Cardiac muscle cell (in vitro differentiated cells and primary cell): Measurements from ENCODE around the gene KRT34. TPM values are rescaled to one million over a fixed set of nuclear protein-coding genes. Genes with fewer than 3 reads are reported as not detected.

Experiments
- DNase-seq, 2 donors: peaks; one replicate each; pipeline versions ENCODE4 v3.0.0 to v3.0.0-alpha.2; 2010 to 2017; ENCODE audit warnings: low read depth in 1 of 2, low spot score in 1 of 2
- H3K27ac ChIP-seq: fragments of 200-600 bp; sonication (generic); 2 replicates; pipeline ENCODE4 v1.5.1; 2016
- H3K27me3 ChIP-seq: fragments of 200-600 bp; sonication (generic); 2 replicates; pipeline ENCODE4 v1.6.0; 2016; ENCODE audit warnings: control low read depth
- H3K36me3 ChIP-seq: fragments of 200-600 bp; sonication (generic); 2 replicates; pipeline ENCODE4 v1.5.1; 2016; ENCODE audit warnings: control low read depth
- H3K4me1 ChIP-seq: fragments of 200-600 bp; sonication (generic); 2 replicates; pipeline ENCODE4 v1.8.1; 2017; ENCODE audit warnings: low read depth, mild to moderate bottlenecking, mixed run types
- H3K4me3 ChIP-seq: fragments of 200-600 bp; sonication (generic); 2 replicates; pipeline ENCODE4 v1.5.1; 2016; ENCODE audit warnings: mild to moderate bottlenecking
- H3K9me3 ChIP-seq: fragments of 200-600 bp; sonication (generic); 2 replicates; pipeline ENCODE4 v1.5.1; 2017; ENCODE audit warnings: low read depth, mild to moderate bottlenecking, control low read depth
- polyA plus RNA-seq: library from polyadenylated mRNA; unstranded; fragments of >200 nt; fragmentation: Nextera tagmentation; extraction: Ambion mirVana; gene quantifications from 2 replicates; pipeline ENCODE4 v1.2.1, GENCODE V29; 2016
- total RNA-seq: library from RNA; depleted of rRNA; stranded (reverse); fragments of >200 nt; gene quantifications from 2 replicates; pipeline ENCODE4 v1.2.3, GENCODE V29; 2016
- TF ChIP-seq, protein P1 (sequence below): IDR thresholded peaks from 2 replicates; pipeline ENCODE4 v1.5.1; 2012; ENCODE audit warnings: low read depth, mild to moderate bottlenecking, low read length

The KRT34 gene
- total and polyA plus RNA-seq, 2 experiments from 2014 or later = not detected

DNA sequence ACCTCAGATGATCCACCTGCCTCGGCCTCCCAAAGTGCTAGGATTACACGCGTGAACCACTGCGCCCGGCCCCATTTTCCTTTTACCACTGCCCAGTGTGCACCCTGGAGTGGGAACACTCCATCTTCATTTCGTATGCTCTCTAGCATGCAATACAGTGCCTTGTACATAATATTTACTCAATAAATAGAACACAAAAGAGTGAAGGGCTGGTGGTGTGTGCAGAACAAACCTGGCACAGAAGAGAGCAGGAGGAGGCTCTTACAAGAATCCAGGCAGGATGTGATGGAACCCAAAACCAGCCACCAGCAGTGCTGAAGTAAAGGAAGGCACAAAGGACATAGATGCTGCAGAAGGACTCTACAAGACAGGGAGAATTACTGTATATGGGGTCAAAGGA lies 35.0 kb upstream of the KRT34 start:
- no peak for DNase-seq
- H3K4me1 ChIP-seq = no peaks in the 10 kb centered on the region
- no peak overlapping the region for H3K27ac ChIP-seq
- TF ChIP-seq, protein P1, sequence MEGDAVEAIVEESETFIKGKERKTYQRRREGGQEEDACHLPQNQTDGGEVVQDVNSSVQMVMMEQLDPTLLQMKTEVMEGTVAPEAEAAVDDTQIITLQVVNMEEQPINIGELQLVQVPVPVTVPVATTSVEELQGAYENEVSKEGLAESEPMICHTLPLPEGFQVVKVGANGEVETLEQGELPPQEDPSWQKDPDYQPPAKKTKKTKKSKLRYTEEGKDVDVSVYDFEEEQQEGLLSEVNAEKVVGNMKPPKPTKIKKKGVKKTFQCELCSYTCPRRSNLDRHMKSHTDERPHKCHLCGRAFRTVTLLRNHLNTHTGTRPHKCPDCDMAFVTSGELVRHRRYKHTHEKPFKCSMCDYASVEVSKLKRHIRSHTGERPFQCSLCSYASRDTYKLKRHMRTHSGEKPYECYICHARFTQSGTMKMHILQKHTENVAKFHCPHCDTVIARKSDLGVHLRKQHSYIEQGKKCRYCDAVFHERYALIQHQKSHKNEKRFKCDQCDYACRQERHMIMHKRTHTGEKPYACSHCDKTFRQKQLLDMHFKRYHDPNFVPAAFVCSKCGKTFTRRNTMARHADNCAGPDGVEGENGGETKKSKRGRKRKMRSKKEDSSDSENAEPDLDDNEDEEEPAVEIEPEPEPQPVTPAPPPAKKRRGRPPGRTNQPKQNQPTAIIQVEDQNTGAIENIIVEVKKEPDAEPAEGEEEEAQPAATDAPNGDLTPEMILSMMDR = no peak
- peaks cover 21% of the 10 kb centered on the region for H3K27me3 ChIP-seq
- H3K9me3 ChIP-seq = no peaks in the 10 kb centered on the region
- H3K36me3 ChIP-seq = no peaks in the 10 kb centered on the region
- H3K4me3 ChIP-seq = no peak overlapping the region

- Histone ChIP-seq H3K4me3 (no peak overlapping the region), H3K9me3 (no peaks in the 10 kb centered on the region), H3K4me1 (no peaks in the 10 kb centered on the region), H3K27ac (no peak overlapping the region), H3K27me3 (peaks cover 20% of the 10 kb centered on the region), H3K36me3 (no peaks in the 10 kb centered on the region)
- DNase-seq = no peak
- TF ChIP-seq, protein P1 = no peak
Observed at GRCh38 chr17:41416479-41416878, 34.4 kb upstream of the KRT34 start.

DNA sequence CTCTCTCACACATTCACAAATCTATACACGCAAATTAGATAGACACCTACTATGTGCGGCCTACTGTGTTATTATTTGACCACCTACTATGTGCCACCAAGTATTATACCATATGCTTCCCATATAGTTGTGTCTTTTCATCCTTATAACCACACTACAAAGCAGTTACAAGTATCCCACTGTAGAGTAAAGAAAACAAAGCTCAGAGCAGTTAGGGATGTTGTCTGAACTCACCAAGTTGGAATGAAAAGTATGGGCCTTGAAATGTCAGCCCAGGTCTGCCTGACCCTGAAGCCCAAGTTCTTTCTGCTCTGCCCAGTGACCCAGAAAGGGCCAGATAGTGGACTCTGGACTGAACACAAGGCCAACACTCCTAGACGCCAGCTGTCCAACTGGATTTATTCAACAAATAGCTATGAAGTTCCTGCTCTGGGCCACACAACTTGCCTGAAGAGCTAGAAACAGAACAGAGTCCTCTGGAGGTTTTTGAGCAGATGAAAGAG lies 33.8 kb upstream of the KRT34 start:
- Histone ChIP-seq H3K36me3 (no peaks in the 10 kb centered on the region), H3K27me3 (peaks cover 14% of the 10 kb centered on the region), H3K9me3 (no peaks in the 10 kb centered on the region), H3K27ac (no peak overlapping the region), H3K4me1 (no peaks in the 10 kb centered on the region), H3K4me3 (no peak overlapping the region)
- no peak for DNase-seq
- TF ChIP-seq, protein P1 = no peak

DNA sequence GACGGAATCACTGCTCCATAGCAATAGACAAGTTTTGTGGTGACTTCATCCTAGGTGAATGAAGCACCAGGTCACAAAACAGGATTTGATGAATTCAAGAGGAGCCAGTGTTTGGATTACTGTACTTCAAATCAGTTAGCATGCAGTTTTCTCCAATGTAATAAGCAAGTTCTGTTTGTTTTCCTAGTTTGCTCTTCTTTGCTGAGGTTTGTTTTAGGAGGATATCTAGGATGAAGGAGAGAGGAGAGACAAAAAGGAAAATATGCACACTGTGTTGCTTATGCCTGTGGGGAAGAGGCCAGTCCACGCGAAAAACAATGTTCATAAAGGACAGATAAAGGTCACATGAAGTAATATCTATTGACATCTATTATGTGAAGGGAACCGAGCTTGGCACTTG lies 33.3 kb upstream of the KRT34 start:
- no peak for DNase-seq
- no peaks in the 10 kb centered on the region for H3K4me1 ChIP-seq
- TF ChIP-seq, protein P1 = no peak

GRCh38 chr17:41413982-41414381 lies 31.9 kb upstream of the KRT34 start:
- H3K9me3 ChIP-seq = no peaks in the 10 kb centered on the region
- no peak for DNase-seq
- H3K4me3 ChIP-seq = no peak overlapping the region
- no peaks in the 10 kb centered on the region for H3K27me3 ChIP-seq
- H3K36me3 ChIP-seq = no peaks in the 10 kb centered on the region
- TF ChIP-seq, protein P1 = no peak
- no peaks in the 10 kb centered on the region for H3K4me1 ChIP-seq
- H3K27ac ChIP-seq = no peak overlapping the region

More for the DNA sequence above, 33.3 kb upstream of the KRT34 start:
- peaks cover 11% of the 10 kb centered on the region for H3K27me3 ChIP-seq
- no peaks in the 10 kb centered on the region for H3K36me3 ChIP-seq
- no peaks in the 10 kb centered on the region for H3K9me3 ChIP-seq
- no peak overlapping the region for H3K4me3 ChIP-seq
- no peak overlapping the region for H3K27ac ChIP-seq
